ENCODE data around the gene EIF3A. TPM values are rescaled to one million over a fixed set of nuclear protein-coding genes. Genes with fewer than 3 reads are reported as not detected.

Gene EIF3A
- polyA plus RNA-seq, 1 donor from 2014 or later: 38.6 TPM

- Histone ChIP-seq H2AFZ (ENCODE audit: low read depth, low read length) (peak within 1 kb of the TSS; percentile 56), H3K9me2 (ENCODE audit: insufficient read depth, low read length) (no peaks in the 10 kb centered on the region), H3K4me2 (ENCODE audit: low read length) (peak within 1 kb of the TSS; percentile 73), H3K27ac (ENCODE audit: low read length) (peak within 1 kb of the TSS; percentile 37), H3K4me3 (ENCODE audit: low read length) (peak within 1 kb of the TSS; percentile 82), H3K36me3 (ENCODE audit: insufficient read depth, low read length) (no peaks in the 10 kb centered on the region), H4K20me1 (ENCODE audit: insufficient read depth) (no peaks in the 10 kb centered on the region), H3F3A (ENCODE audit: insufficient read depth, low read length, poor library complexity, severe bottlenecking) (no peaks in the 10 kb centered on the region), H3K79me2 (replicated peaks; ENCODE audit: insufficient read depth, low read length) (peaks cover 16% of the 10 kb centered on the region), H3K27me3 (ENCODE audit: insufficient read depth, low read depth, low read length) (no peaks in the 10 kb centered on the region), H3K9ac (ENCODE audit: low read length) (peak within 1 kb of the TSS; percentile 76), H3K9me3 (ENCODE audit: low read length) (no peaks in the 10 kb centered on the region)
- TF ChIP-seq MXI1 (conservative IDR thresholded peaks at IDR 0.05; ENCODE audit: poor library complexity, severe bottlenecking) (peak; percentile 61), TAF1 (IDR thresholded peaks at IDR 0.05; ENCODE audit: low read depth) (peak; percentile 37), REST (IDR thresholded peaks at IDR 0.05; ENCODE audit: borderline replicate concordance) (peak; percentile 54), RAD21 (conservative IDR thresholded peaks at IDR 0.05) (no peak), POLR2AphosphoS5 (IDR thresholded peaks at IDR 0.05) (peak; percentile 93), EZH2 (IDR thresholded peaks at IDR 0.05; ENCODE audit: borderline replicate concordance, insufficient read depth, low read length, poor library complexity, severe bottlenecking) (no peak)
These were observed 23.5 kb upstream of the EIF3A start, which contains the start of gene DENND10 for GRCh38 chr10:119103903-119104653. Gene DENND10, plus strand, starts transcription at chr10:119104113. Its CDS starts 30 bp downstream, at chr10:119104143.

- no peak for TF ChIP-seq SMC3 (conservative IDR thresholded peaks at IDR 0.05; ENCODE audit: poor library complexity)
- H3K9me2 ChIP-seq (ENCODE audit: insufficient read depth, low read length): no peaks in the 10 kb centered on the region
- H3K4me3 ChIP-seq (ENCODE audit: low read length): peak overlapping the region; percentile 82
- no peaks in the 10 kb centered on the region for H3K36me3 ChIP-seq (ENCODE audit: insufficient read depth, low read length)
- no peaks in the 10 kb centered on the region for H3F3A ChIP-seq (ENCODE audit: insufficient read depth, low read length, poor library complexity, severe bottlenecking)
- H3K79me2 ChIP-seq (replicated peaks; ENCODE audit: insufficient read depth, low read length): peaks cover 16% of the 10 kb centered on the region
- H2AFZ ChIP-seq (ENCODE audit: low read depth, low read length): peak overlapping the region; percentile 33
- no peaks in the 10 kb centered on the region for H3K27me3 ChIP-seq (ENCODE audit: insufficient read depth, low read depth, low read length)
- H3K9me3 ChIP-seq (ENCODE audit: low read length): no peaks in the 10 kb centered on the region
- no peak overlapping the region for H3K27ac ChIP-seq (ENCODE audit: low read length)
- H4K20me1 ChIP-seq (ENCODE audit: insufficient read depth): no peaks in the 10 kb centered on the region
- no peak overlapping the region for H3K9ac ChIP-seq (ENCODE audit: low read length)
- no peak overlapping the region for H3K4me2 ChIP-seq (ENCODE audit: low read length)
These were observed 22.8 kb upstream of the EIF3A start for GRCh38 chr10:119103241-119103902.

- Histone ChIP-seq H3K4me2 (ENCODE audit: low read length) (no peak overlapping the region), H3K79me2 (replicated peaks; ENCODE audit: insufficient read depth, low read length) (peaks cover 16% of the 10 kb centered on the region), H3K9ac (ENCODE audit: low read length) (no peak overlapping the region), H3K9me2 (ENCODE audit: insufficient read depth, low read length) (no peaks in the 10 kb centered on the region), H2AFZ (ENCODE audit: low read depth, low read length) (no peak overlapping the region), H3K36me3 (ENCODE audit: insufficient read depth, low read length) (no peaks in the 10 kb centered on the region), H3F3A (ENCODE audit: insufficient read depth, low read length, poor library complexity, severe bottlenecking) (no peaks in the 10 kb centered on the region), H3K27ac (ENCODE audit: low read length) (no peak overlapping the region), H3K27me3 (ENCODE audit: insufficient read depth, low read depth, low read length) (no peaks in the 10 kb centered on the region), H4K20me1 (ENCODE audit: insufficient read depth) (no peaks in the 10 kb centered on the region), H3K4me3 (ENCODE audit: low read length) (no peak overlapping the region), H3K9me3 (ENCODE audit: low read length) (no peaks in the 10 kb centered on the region)
- TF ChIP-seq SMC3 (conservative IDR thresholded peaks at IDR 0.05; ENCODE audit: poor library complexity) (no peak), REST (IDR thresholded peaks at IDR 0.05; ENCODE audit: borderline replicate concordance) (no peak), TAF1 (IDR thresholded peaks at IDR 0.05; ENCODE audit: low read depth) (no peak), EZH2 (IDR thresholded peaks at IDR 0.05; ENCODE audit: borderline replicate concordance, insufficient read depth, low read length, poor library complexity, severe bottlenecking) (no peak)
These were observed 20.9 kb upstream of the EIF3A start for GRCh38 chr10:119101366-119102098.
